GM23338 (cell line): ENCODE data around the gene SND1. TPM values are rescaled to one million over a fixed set of nuclear protein-coding genes. Genes with fewer than 3 reads are reported as not detected.

Experiments
- ATAC-seq: fragments of 200-7000 bp; cut with Tn5 transposase; 3 replicates; pipeline ENCODE4 v1.9.1; 2020
- DNase-seq: peaks from one replicate; pipeline ENCODE4 v3.0.0-alpha.2; 2015; ENCODE audit warnings: low spot score
- H2AFZ ChIP-seq: fragments of 200-600 bp; sonication (generic); 2 replicates; pipeline ENCODE4 v1.8.0; 2016; ENCODE audit warnings: antibody characterized with exemption, mild to moderate bottlenecking, moderate library complexity
- H3F3A ChIP-seq: fragments of 200-600 bp; sonication (generic); replicated peaks from 2 replicates; pipeline ENCODE4 v1.8.0; 2017; ENCODE audit warnings: antibody characterized with exemption, mixed run types, low read depth
- H3K27ac ChIP-seq: fragments of 200-600 bp; sonication (generic); 2 replicates; pipeline ENCODE4 v1.6.1; 2016; ENCODE audit warnings: low read depth
- H3K27me3 ChIP-seq: fragments of 200-600 bp; sonication (generic); 2 replicates; pipeline ENCODE4 v1.8.0; 2016; ENCODE audit warnings: mild to moderate bottlenecking, mixed run types, moderate library complexity; ENCODE audit not compliant: insufficient read depth
- H3K36me3 ChIP-seq: fragments of 200-600 bp; sonication (generic); 2 replicates; pipeline ENCODE4 v1.8.0; 2016; ENCODE audit warnings: mild to moderate bottlenecking; ENCODE audit not compliant: insufficient read depth
- H3K4me1 ChIP-seq: fragments of 200-600 bp; sonication (generic); 2 replicates; pipeline ENCODE4 v1.8.0; 2016; ENCODE audit warnings: mild to moderate bottlenecking, moderate library complexity; ENCODE audit not compliant: insufficient read depth
- H3K4me2 ChIP-seq: fragments of 200-600 bp; sonication (generic); 2 replicates; pipeline ENCODE4 v1.7.1; 2017; ENCODE audit warnings: mixed run types
- H3K4me3 ChIP-seq: fragments of 200-600 bp; sonication (generic); 2 replicates; pipeline ENCODE4 v1.6.1; 2016; ENCODE audit warnings: mixed run types
- H3K79me2 ChIP-seq: fragments of 200-600 bp; sonication (generic); replicated peaks from 2 replicates; pipeline ENCODE4 v1.8.0; 2017; ENCODE audit warnings: mild to moderate bottlenecking; ENCODE audit not compliant: insufficient read depth
- H3K9me2 ChIP-seq: fragments of 200-600 bp; sonication (generic); 2 replicates; pipeline ENCODE4 v1.8.0; 2017; ENCODE audit not compliant: insufficient read depth
- H4K20me1 ChIP-seq: fragments of 200-600 bp; sonication (generic); replicated peaks from 2 replicates; pipeline ENCODE4 v1.8.0; 2017; ENCODE audit warnings: mild to moderate bottlenecking; ENCODE audit not compliant: insufficient read depth
- H3K27ac Mint-ChIP-seq: 2 replicates; pipeline ENCODE4 v1.8.0; 2020; ENCODE audit warnings: inconsistent platforms, mild to moderate bottlenecking, moderate library complexity, mixed read lengths
- H3K27me3 Mint-ChIP-seq: 3 replicates; pipeline ENCODE4 v1.8.0; 2022; ENCODE audit warnings: low read depth, mild to moderate bottlenecking, moderate library complexity, mixed read lengths, inconsistent platforms; ENCODE audit not compliant: insufficient read depth, poor library complexity
- H3K36me3 Mint-ChIP-seq: 3 replicates; pipeline ENCODE4 v1.8.0; 2021; ENCODE audit warnings: low read depth, mild to moderate bottlenecking, inconsistent platforms, moderate library complexity, mixed read lengths
- H3K4me1 Mint-ChIP-seq: 3 replicates; pipeline ENCODE4 v1.8.0; 2020; ENCODE audit warnings: mild to moderate bottlenecking, inconsistent platforms, mixed read lengths
- H3K4me3 Mint-ChIP-seq: 3 replicates; pipeline ENCODE4 v1.8.0; 2021; ENCODE audit warnings: moderate library complexity, mild to moderate bottlenecking, inconsistent platforms, mixed read lengths
- H3K9me3 Mint-ChIP-seq: 3 replicates; pipeline ENCODE4 v1.8.0; 2020; ENCODE audit warnings: moderate library complexity, mild to moderate bottlenecking, inconsistent platforms, mixed read lengths
- CREB1 ChIP-seq: fragments of 250-450 bp; sonication (Bioruptor Pico); IDR thresholded peaks from 2 replicates; pipeline ENCODE4 v1.5.0; 2020; ENCODE audit warnings: low read depth, mild to moderate bottlenecking, moderate library complexity
- EZH2 ChIP-seq: fragments of 200-600 bp; sonication (generic); IDR thresholded peaks from one replicate; pipeline ENCODE4 v1.8.0; 2017; ENCODE audit warnings: antibody characterized with exemption, mild to moderate bottlenecking, low read depth; ENCODE audit not compliant: unreplicated experiment
- EZH2phosphoT487 ChIP-seq: fragments of 200-600 bp; sonication (generic); IDR thresholded peaks from one replicate; pipeline ENCODE4 v1.8.1; 2018; ENCODE audit warnings: antibody characterized with exemption; ENCODE audit not compliant: unreplicated experiment
- JUNB ChIP-seq: IDR thresholded peaks from one replicate; pipeline ENCODE4 v1.6.1; 2016; ENCODE audit warnings: antibody characterized with exemption; ENCODE audit not compliant: unreplicated experiment
- NANOG ChIP-seq: IDR thresholded peaks from 2 replicates; pipeline ENCODE4 v1.6.1; 2016; ENCODE audit warnings: antibody characterized with exemption, borderline replicate concordance
- POLR2AphosphoS5 ChIP-seq: IDR thresholded peaks from 2 replicates; pipeline ENCODE4 v1.6.1; 2016; ENCODE audit warnings: antibody characterized with exemption, low read depth
- STAT1 ChIP-seq: IDR thresholded peaks from one replicate; pipeline ENCODE4 v1.6.1; 2016; ENCODE audit warnings: antibody characterized with exemption; ENCODE audit not compliant: unreplicated experiment
- ZNF114 ChIP-seq: fragments of 250-450 bp; sonication (Bioruptor Pico); IDR thresholded peaks from 2 replicates; pipeline ENCODE4 v1.5.0; 2020; ENCODE audit warnings: mild to moderate bottlenecking, moderate library complexity
- ZNF331 ChIP-seq: fragments of 250-450 bp; sonication (Bioruptor Pico); IDR thresholded peaks from 2 replicates; pipeline ENCODE4 v1.5.0; 2020; ENCODE audit warnings: low read depth, mild to moderate bottlenecking, moderate library complexity
- polyA plus RNA-seq: library from polyadenylated mRNA; unstranded; fragments of >200 nt; fragmentation: Nextera tagmentation; extraction: Ambion mirVana; gene quantifications from 2 replicates; pipeline ENCODE4 v1.2.1, GENCODE V29; 2016
- total RNA-seq: library from RNA; depleted of rRNA; stranded (reverse); fragments of >200 nt; shearing (Covaris generic); gene quantifications from 2 replicates; pipeline ENCODE4 v1.2.3, GENCODE V29; 2014
- TF ChIP-seq, protein P1 (sequence below): fragments of 250-450 bp; sonication (Bioruptor Pico); IDR thresholded peaks from 2 replicates; pipeline ENCODE4 v1.5.0; 2020; ENCODE audit warnings: mild to moderate bottlenecking, moderate library complexity
- TF ChIP-seq, protein P2 (sequence below), 2 experiments: fragments of 200-600 bp in 1 of 2; sonication (generic) in 1 of 2; conservative IDR thresholded peaks; 2 replicates each; pipeline versions ENCODE4 v1.5.1 to v1.6.1; 2016 to 2017; ENCODE audit warnings: antibody characterized with exemption in 2 of 2, low read depth in 2 of 2, mild to moderate bottlenecking in 2 of 2, moderate library complexity in 1 of 2
- TF ChIP-seq, protein P3 (sequence below): IDR thresholded peaks from one replicate; pipeline ENCODE4 v1.6.1; 2018; ENCODE audit warnings: antibody characterized with exemption; ENCODE audit not compliant: unreplicated experiment
- TF ChIP-seq, protein P4 (sequence below): IDR thresholded peaks from 2 replicates; pipeline ENCODE4 v1.6.1; 2016; ENCODE audit warnings: antibody characterized with exemption

The SND1 gene
- total and polyA plus RNA-seq, 2 experiments from 2014 or later, result 107 to 254 TPM

DNA sequence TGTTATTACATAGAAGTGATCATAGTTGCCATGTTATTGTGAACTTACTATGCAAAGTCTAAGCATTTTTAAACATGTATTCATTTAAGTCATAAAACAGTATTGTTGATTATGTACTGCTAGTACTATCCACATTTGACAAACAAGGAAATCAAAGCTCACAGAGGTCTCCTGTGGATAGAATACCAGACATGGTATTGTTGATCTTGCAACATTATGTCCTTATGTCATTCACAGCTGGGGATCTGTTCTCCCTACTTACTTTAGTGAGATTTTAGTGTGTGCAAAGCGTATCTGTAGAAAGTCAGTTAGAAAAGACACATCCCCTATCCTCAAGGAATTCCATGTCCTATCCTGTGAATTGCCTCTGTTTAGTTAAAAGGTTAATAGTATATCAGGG lies 106.1 kb downstream of the SND1 start:
- Histone ChIP-seq H3K79me2 (peaks cover 99% of the 10 kb centered on the region), H3K4me1 (peaks cover 34% of the 10 kb centered on the region), H3K9me2 (no peaks in the 10 kb centered on the region), H3K27ac (no peak overlapping the region), H3F3A (no peaks in the 10 kb centered on the region), H3K27me3 (no peaks in the 10 kb centered on the region), H3K4me3 (no peak overlapping the region), H4K20me1 (peaks cover 62% of the 10 kb centered on the region), H2AFZ (no peak overlapping the region), H3K36me3 (no peaks in the 10 kb centered on the region), H3K4me2 (no peak overlapping the region)
- no peak for DNase-seq
- H3K4me1 Mint-ChIP-seq, result peaks cover 51% of the 10 kb centered on the region
- no peak overlapping the region for H3K27ac Mint-ChIP-seq
- ATAC-seq, result no peak
- H3K36me3 Mint-ChIP-seq, result no peaks in the 10 kb centered on the region
- no peak for TF ChIP-seq EZH2phosphoT487
- TF ChIP-seq STAT1, result no peak
- TF ChIP-seq JUNB, result no peak
- TF ChIP-seq, protein P1, sequence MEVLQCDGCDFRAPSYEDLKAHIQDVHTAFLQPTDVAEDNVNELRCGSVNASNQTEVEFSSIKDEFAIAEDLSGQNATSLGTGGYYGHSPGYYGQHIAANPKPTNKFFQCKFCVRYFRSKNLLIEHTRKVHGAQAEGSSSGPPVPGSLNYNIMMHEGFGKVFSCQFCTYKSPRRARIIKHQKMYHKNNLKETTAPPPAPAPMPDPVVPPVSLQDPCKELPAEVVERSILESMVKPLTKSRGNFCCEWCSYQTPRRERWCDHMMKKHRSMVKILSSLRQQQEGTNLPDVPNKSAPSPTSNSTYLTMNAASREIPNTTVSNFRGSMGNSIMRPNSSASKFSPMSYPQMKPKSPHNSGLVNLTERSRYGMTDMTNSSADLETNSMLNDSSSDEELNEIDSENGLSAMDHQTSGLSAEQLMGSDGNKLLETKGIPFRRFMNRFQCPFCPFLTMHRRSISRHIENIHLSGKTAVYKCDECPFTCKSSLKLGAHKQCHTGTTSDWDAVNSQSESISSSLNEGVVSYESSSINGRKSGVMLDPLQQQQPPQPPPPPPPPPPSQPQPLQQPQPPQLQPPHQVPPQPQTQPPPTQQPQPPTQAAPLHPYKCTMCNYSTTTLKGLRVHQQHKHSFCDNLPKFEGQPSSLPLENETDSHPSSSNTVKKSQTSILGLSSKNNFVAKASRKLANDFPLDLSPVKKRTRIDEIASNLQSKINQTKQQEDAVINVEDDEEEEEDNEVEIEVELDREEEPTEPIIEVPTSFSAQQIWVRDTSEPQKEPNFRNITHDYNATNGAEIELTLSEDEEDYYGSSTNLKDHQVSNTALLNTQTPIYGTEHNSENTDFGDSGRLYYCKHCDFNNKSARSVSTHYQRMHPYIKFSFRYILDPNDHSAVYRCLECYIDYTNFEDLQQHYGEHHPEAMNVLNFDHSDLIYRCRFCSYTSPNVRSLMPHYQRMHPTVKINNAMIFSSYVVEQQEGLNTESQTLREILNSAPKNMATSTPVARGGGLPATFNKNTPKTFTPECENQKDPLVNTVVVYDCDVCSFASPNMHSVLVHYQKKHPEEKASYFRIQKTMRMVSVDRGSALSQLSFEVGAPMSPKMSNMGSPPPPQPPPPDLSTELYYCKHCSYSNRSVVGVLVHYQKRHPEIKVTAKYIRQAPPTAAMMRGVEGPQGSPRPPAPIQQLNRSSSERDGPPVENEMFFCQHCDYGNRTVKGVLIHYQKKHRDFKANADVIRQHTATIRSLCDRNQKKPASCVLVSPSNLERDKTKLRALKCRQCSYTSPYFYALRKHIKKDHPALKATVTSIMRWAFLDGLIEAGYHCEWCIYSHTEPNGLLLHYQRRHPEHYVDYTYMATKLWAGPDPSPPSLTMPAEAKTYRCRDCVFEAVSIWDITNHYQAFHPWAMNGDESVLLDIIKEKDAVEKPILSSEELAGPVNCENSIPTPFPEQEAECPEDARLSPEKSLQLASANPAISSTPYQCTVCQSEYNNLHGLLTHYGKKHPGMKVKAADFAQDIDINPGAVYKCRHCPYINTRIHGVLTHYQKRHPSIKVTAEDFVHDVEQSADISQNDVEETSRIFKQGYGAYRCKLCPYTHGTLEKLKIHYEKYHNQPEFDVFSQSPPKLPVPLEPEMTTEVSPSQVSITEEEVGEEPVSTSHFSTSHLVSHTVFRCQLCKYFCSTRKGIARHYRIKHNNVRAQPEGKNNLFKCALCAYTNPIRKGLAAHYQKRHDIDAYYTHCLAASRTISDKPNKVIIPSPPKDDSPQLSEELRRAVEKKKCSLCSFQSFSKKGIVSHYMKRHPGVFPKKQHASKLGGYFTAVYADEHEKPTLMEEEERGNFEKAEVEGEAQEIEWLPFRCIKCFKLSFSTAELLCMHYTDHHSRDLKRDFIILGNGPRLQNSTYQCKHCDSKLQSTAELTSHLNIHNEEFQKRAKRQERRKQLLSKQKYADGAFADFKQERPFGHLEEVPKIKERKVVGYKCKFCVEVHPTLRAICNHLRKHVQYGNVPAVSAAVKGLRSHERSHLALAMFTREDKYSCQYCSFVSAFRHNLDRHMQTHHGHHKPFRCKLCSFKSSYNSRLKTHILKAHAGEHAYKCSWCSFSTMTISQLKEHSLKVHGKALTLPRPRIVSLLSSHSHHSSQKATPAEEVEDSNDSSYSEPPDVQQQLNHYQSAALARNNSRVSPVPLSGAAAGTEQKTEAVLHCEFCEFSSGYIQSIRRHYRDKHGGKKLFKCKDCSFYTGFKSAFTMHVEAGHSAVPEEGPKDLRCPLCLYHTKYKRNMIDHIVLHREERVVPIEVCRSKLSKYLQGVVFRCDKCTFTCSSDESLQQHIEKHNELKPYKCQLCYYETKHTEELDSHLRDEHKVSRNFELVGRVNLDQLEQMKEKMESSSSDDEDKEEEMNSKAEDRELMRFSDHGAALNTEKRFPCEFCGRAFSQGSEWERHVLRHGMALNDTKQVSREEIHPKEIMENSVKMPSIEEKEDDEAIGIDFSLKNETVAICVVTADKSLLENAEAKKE (CRISPR knock-in tag), result no peak
- no peak for TF ChIP-seq NANOG
- no peak for TF ChIP-seq CREB1
- no peak for TF ChIP-seq ZNF114
- TF ChIP-seq, protein P2, sequence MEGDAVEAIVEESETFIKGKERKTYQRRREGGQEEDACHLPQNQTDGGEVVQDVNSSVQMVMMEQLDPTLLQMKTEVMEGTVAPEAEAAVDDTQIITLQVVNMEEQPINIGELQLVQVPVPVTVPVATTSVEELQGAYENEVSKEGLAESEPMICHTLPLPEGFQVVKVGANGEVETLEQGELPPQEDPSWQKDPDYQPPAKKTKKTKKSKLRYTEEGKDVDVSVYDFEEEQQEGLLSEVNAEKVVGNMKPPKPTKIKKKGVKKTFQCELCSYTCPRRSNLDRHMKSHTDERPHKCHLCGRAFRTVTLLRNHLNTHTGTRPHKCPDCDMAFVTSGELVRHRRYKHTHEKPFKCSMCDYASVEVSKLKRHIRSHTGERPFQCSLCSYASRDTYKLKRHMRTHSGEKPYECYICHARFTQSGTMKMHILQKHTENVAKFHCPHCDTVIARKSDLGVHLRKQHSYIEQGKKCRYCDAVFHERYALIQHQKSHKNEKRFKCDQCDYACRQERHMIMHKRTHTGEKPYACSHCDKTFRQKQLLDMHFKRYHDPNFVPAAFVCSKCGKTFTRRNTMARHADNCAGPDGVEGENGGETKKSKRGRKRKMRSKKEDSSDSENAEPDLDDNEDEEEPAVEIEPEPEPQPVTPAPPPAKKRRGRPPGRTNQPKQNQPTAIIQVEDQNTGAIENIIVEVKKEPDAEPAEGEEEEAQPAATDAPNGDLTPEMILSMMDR (conservative IDR thresholded peaks at IDR 0.05; ENCODE audit: low read depth in 2 of 2), result no peak
- TF ChIP-seq, protein P3, sequence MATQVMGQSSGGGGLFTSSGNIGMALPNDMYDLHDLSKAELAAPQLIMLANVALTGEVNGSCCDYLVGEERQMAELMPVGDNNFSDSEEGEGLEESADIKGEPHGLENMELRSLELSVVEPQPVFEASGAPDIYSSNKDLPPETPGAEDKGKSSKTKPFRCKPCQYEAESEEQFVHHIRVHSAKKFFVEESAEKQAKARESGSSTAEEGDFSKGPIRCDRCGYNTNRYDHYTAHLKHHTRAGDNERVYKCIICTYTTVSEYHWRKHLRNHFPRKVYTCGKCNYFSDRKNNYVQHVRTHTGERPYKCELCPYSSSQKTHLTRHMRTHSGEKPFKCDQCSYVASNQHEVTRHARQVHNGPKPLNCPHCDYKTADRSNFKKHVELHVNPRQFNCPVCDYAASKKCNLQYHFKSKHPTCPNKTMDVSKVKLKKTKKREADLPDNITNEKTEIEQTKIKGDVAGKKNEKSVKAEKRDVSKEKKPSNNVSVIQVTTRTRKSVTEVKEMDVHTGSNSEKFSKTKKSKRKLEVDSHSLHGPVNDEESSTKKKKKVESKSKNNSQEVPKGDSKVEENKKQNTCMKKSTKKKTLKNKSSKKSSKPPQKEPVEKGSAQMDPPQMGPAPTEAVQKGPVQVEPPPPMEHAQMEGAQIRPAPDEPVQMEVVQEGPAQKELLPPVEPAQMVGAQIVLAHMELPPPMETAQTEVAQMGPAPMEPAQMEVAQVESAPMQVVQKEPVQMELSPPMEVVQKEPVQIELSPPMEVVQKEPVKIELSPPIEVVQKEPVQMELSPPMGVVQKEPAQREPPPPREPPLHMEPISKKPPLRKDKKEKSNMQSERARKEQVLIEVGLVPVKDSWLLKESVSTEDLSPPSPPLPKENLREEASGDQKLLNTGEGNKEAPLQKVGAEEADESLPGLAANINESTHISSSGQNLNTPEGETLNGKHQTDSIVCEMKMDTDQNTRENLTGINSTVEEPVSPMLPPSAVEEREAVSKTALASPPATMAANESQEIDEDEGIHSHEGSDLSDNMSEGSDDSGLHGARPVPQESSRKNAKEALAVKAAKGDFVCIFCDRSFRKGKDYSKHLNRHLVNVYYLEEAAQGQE, result no peak
- TF ChIP-seq ZNF331 (CRISPR knock-in tag), result no peak
- TF ChIP-seq POLR2AphosphoS5, result no peak
- TF ChIP-seq EZH2, result no peak
- TF ChIP-seq, protein P4, sequence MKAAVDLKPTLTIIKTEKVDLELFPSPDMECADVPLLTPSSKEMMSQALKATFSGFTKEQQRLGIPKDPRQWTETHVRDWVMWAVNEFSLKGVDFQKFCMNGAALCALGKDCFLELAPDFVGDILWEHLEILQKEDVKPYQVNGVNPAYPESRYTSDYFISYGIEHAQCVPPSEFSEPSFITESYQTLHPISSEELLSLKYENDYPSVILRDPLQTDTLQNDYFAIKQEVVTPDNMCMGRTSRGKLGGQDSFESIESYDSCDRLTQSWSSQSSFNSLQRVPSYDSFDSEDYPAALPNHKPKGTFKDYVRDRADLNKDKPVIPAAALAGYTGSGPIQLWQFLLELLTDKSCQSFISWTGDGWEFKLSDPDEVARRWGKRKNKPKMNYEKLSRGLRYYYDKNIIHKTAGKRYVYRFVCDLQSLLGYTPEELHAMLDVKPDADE, result no peak
- H3K27me3 Mint-ChIP-seq, result no peaks in the 10 kb centered on the region
- H3K4me3 Mint-ChIP-seq, result no peak overlapping the region
- H3K9me3 Mint-ChIP-seq, result no peaks in the 10 kb centered on the region
